Measurements from ENCODE around the gene BIVM. TPM values are rescaled to one million over a fixed set of nuclear protein-coding genes. Genes with fewer than 3 reads are reported as not detected.

The BIVM gene
- total and polyA plus RNA-seq, 2 of the 4 experiments (the other 2 are of a cell fraction) = 7.2 to 12.2 TPM

GRCh38 chr13:102847272-102848234, 48.6 kb downstream of the BIVM start:
- H4K5ac ChIP-seq (ENCODE audit: low read depth, low read length) = no peak overlapping the region
- peaks cover 10 to 31% of the 10 kb centered on the region in 2 experiments; a peak in 3 of 4 replicates for H3K79me1 ChIP-seq (ENCODE audit: low read depth in 1 of 2, low read length in 2 of 2)
- intact Hi-C loops (cut with micrococcal nuclease) (loop anchor here (1.0 to 5.0 kb wide), 4 partner anchors 125 to 267 kb away; no protein-coding TSS in a partner anchor), dilution Hi-C loops (cut with HindIII; ENCODE audit: low sequenced_read_pairs, unreplicated experiment) (no loop called here), in situ Hi-C loops (cut with MboI; ENCODE audit: low sequenced_read_pairs) (loop anchor here (5.0 kb wide), 1 partner anchor 250 kb away; the partner anchor contains the start of gene TPP2)
- H3K4me3 ChIP-seq (ENCODE audit: insufficient read depth, low read depth, low read length) = peak overlapping the region; percentile 63
- H3K4me1 ChIP-seq (ENCODE audit: control insufficient read depth, insufficient read depth, low read length) = peaks cover 4% of the 10 kb centered on the region
- no peak overlapping the region for H2BK15ac ChIP-seq (ENCODE audit: low read depth, low read length)
- DNase-seq = peak; percentile 54
- no peak overlapping the region for H2BK120ac ChIP-seq (ENCODE audit: low read depth, low read length)
- H3K56ac ChIP-seq (ENCODE audit: extremely low read depth, insufficient read depth, low read length) = no peak overlapping the region
- no peaks in the 10 kb centered on the region for H3K27me3 ChIP-seq (ENCODE audit: control insufficient read depth, insufficient read depth, low read length)
- no peaks in the 10 kb centered on the region for H3K9me3 ChIP-seq (ENCODE audit: control insufficient read depth, insufficient read depth, low read length)
- ChIA-PET CTCF (interaction anchor here (0.6 to 1.2 kb wide), 2 partner anchors 250 to 274 kb away, joined by 3 read pairs; no protein-coding TSS in a partner anchor), POLR2A (ENCODE audit: unreplicated experiment) (no interaction called here)
- peak overlapping the region; percentile 64; the same call in 1 of the 2 replicates for H3K4ac ChIP-seq (ENCODE audit: low read depth, low read length)
- H3K27ac ChIP-seq (ENCODE audit: insufficient read depth, low read length) = peak overlapping the region; percentile 57; the same call in 1 of the 2 replicates
- no peak overlapping the region for H2AK5ac ChIP-seq (ENCODE audit: low read depth, low read length)
- H4K91ac ChIP-seq (ENCODE audit: insufficient read depth, low read depth, low read length) = no peak overlapping the region
- H3K14ac ChIP-seq (replicated peaks; ENCODE audit: low read depth, low read length) = 0 out of 2 replicates have a peak overlapping the region, but pooled peaks have one; percentile 48
- H3K23ac ChIP-seq (ENCODE audit: low read depth, low read length) = peak overlapping the region; percentile 85; the same call in 1 of the 2 replicates
- H3K18ac ChIP-seq (ENCODE audit: low read depth, low read length) = no peak overlapping the region
- H3K4me2 ChIP-seq (ENCODE audit: low read depth, low read length) = peak overlapping the region; percentile 96
- H2AFZ ChIP-seq (replicated peaks; ENCODE audit: low read length, poor library complexity) = no peak overlapping the region
- H3K9me1 ChIP-seq (ENCODE audit: insufficient read depth, low read length) = no peaks in the 10 kb centered on the region
- no TSS peak for BruUV-seq (replicated peaks)
- no peak overlapping the region for H4K8ac ChIP-seq (ENCODE audit: low read depth in 2 of 2, low read length in 2 of 2)
- no peak overlapping the region for H2BK20ac ChIP-seq (ENCODE audit: low read depth, low read length)
- WGBS, 2 experiments (ENCODE audit: extremely low coverage in 2 of 2, insufficient read length in 1 of 2) = no CpG with 5 or more reads among the region's 12 CpGs
- H4K20me1 ChIP-seq (ENCODE audit: insufficient read depth, low read length) = peaks cover 8% of the 10 kb centered on the region; the same call in 1 of the 2 replicates
- peaks cover 2% of the 10 kb centered on the region; the same call in 1 of the 2 replicates for H3K36me3 ChIP-seq (ENCODE audit: control insufficient read depth, insufficient read depth, low read length)
- H3K9ac ChIP-seq (ENCODE audit: low read depth, low read length) = peak overlapping the region; percentile 78
- ATAC-seq (ENCODE audit: low read depth) = peak; percentile 19; the same call in 1 of the 2 replicates
- H2BK5ac ChIP-seq (ENCODE audit: low read depth, low read length, poor library complexity, severe bottlenecking) = peak overlapping the region; percentile 72
- H2AK9ac ChIP-seq (replicated peaks; ENCODE audit: low read depth, low read length, poor library complexity) = no peak overlapping the region
- TF ChIP-seq CTCF (conservative IDR thresholded peaks at IDR 0.05; ENCODE audit: low read depth, low read length) = peak; percentile 81
- no peak for TF ChIP-seq CEBPB (IDR thresholded peaks at IDR 0.05; ENCODE audit: low read depth, low read length)
- TF ChIP-seq MAZ (IDR thresholded peaks at IDR 0.05; ENCODE audit: borderline replicate concordance, low read depth, low read length) = no peak
- TF ChIP-seq ELK1 (IDR thresholded peaks at IDR 0.05; ENCODE audit: borderline replicate concordance, low read depth, low read length) = no peak
- no peak for TF ChIP-seq FOS (IDR thresholded peaks at IDR 0.05; ENCODE audit: low read depth, low read length)
- peak; percentile 69 for TF ChIP-seq SMC3 (IDR thresholded peaks at IDR 0.05; ENCODE audit: low read depth, low read length)
- TF ChIP-seq MAFK (IDR thresholded peaks at IDR 0.05; ENCODE audit: low read depth, low read length) = no peak
- no peak for TF ChIP-seq RFX5 (IDR thresholded peaks at IDR 0.05; ENCODE audit: low read depth, low read length)
- no peak for TF ChIP-seq RCOR1 (IDR thresholded peaks at IDR 0.05; ENCODE audit: insufficient replicate concordance, low read length)
- no peak for TF ChIP-seq USF2 (IDR thresholded peaks at IDR 0.05; ENCODE audit: low read depth, low read length)
- no peak for TF ChIP-seq CHD1 (IDR thresholded peaks at IDR 0.05; ENCODE audit: low read depth, low read length)
- no peak for TF ChIP-seq BHLHE40 (IDR thresholded peaks at IDR 0.05; ENCODE audit: low read depth, low read length)
